ENCODE measurements around the gene KDF1. TPM values are rescaled to one million over a fixed set of nuclear protein-coding genes. Genes with fewer than 3 reads are reported as not detected.

KDF1 gene
- total and polyA plus RNA-seq, 8 donors: 7.2 to 13.7 (median 9.2) TPM

DNA sequence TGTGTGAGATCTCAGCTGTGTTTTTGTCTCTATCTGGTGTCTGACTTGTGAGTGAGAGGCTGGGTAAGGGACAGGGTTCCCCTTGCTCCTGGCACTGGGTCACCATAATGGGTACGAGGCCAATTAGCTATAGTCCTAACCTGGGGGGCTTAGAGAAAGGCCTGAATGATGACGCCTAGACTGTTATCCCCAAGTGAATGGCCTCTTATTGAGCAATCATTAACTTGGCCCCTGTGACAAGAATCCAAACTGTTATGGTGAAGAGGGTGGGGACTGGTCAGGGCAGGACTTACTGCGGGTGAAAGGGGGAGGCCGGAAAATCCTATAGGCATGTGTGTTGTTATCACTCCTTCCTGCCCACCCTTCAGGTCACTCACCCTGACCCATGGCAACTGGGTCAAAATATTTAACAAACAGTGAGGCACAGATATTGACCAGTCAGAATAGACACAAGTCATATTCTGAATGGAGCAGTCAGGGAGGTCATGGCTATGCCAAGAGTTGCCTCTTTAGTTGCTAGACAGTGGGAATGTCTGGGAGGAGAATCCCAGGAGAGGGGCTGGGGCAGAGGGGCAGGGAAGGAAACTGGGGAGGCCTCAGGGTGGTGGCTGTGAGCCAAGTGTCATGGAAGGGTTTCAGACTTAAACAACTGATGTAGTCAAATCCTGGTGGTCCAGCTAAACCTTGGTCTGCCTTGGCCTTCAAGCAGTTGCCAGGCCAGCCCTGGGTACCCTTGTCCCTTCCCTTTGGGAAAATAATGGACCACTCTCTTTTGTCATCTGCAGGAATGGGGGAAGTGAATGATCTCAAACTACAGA is 49.7 kb downstream of the KDF1 start:
- Histone ChIP-seq H3K36me3 (no peaks in the 10 kb centered on the region), H3K4me3 (peak overlapping the region in 2 of 4 donors; percentile 68 to 76), H3K27me3 (no peaks in the 10 kb centered on the region), H3K4me1 (peaks cover 8 to 23% (median 11%) of the 10 kb centered on the region in 3 donors), H3K9me3 (no peaks in the 10 kb centered on the region), H3K27ac (peak overlapping the region; percentile 5 to 97 (median 18))
- peak in 1 of 6 donors; percentile 46 for DNase-seq
- TF ChIP-seq, protein P1, sequence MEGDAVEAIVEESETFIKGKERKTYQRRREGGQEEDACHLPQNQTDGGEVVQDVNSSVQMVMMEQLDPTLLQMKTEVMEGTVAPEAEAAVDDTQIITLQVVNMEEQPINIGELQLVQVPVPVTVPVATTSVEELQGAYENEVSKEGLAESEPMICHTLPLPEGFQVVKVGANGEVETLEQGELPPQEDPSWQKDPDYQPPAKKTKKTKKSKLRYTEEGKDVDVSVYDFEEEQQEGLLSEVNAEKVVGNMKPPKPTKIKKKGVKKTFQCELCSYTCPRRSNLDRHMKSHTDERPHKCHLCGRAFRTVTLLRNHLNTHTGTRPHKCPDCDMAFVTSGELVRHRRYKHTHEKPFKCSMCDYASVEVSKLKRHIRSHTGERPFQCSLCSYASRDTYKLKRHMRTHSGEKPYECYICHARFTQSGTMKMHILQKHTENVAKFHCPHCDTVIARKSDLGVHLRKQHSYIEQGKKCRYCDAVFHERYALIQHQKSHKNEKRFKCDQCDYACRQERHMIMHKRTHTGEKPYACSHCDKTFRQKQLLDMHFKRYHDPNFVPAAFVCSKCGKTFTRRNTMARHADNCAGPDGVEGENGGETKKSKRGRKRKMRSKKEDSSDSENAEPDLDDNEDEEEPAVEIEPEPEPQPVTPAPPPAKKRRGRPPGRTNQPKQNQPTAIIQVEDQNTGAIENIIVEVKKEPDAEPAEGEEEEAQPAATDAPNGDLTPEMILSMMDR (IDR thresholded peaks at IDR 0.05): no peak
- ATAC-seq: no peak
- WGBS, 2 donors: 25 to 35% methylated on average over 4 of the region's 4 CpGs
- no peak for FAIRE-seq
- intact Hi-C loops (cut with DNase I): no loop called here

DNA sequence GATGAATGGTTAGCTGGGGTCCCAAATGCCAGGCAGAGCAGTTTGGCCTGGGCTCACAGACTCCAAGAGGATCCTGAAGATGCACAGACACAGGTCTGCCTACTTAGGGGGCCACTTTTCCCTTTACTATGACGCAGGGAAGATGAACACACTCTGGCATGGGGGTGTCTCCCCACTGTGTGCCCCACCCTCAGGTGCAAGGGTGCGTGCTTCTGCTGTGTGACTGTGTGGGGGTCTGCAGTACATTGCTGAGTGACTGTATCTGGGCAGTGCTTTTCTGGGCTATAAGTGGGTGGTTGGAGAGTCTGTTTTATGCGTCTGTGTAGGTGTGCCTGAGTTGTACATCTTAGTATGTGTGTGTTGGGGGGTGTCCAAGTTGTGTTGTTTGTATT is 50.3 kb downstream of the KDF1 start:
- WGBS, 2 donors: 58 to 74% methylated on average over 3 of the region's 3 CpGs
- TF ChIP-seq, protein P1 (IDR thresholded peaks at IDR 0.05): no peak
- FAIRE-seq (no peak), ATAC-seq (no peak), DNase-seq (no peak)
- no peaks in the 10 kb centered on the region for H3K9me3 ChIP-seq
- no peak overlapping the region for H3K4me3 ChIP-seq
- peaks cover 5 to 18% (median 6%) of the 10 kb centered on the region in 3 donors for H3K4me1 ChIP-seq
- intact Hi-C loops (cut with DNase I): no loop called here
- H3K27ac ChIP-seq: peak overlapping the region in 1 of 4 donors; percentile 97
- H3K27me3 ChIP-seq: no peaks in the 10 kb centered on the region
- H3K36me3 ChIP-seq: no peaks in the 10 kb centered on the region

DNA sequence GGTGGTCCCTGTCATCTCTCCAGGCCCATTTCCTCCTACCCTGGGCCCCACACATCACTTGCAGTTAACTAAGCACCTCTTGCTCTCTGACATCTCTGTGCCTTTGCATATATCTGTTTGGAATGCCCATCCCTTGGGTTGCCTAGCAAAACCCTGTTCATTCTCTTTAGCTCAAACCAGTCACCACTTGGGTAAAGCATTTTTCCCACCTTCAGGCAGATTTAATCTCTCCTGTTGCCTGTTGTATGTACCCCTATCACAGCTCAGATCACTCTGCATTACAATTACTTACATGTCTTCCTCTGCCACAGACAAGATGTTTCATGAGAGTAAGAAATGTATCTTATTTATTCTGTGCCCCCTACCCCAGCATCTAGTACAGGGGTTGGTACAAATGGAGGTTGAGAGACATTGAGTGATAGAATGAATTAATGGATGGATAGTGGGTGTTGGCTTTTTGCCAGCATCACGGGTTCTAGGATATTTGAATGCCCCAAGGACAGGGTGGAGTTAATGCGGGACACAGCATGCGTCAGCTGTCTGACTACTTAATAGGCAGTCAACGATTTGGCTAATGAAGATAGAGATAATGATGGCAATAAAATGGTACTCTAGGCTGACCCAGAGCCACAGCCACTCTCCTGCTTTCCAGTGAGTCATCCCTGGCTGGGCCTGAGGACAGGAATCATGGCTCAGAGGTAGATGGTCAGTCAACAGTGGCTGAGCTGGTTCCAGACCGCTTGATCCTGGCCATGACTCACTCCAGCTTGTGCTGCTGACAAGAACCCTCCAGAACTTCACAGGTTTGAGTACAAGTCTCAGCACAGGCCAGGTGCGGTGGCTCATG is 53.0 kb downstream of the KDF1 start:
- peak in 4 of 6 donors; percentile 55 to 86 (median 73) for DNase-seq

DNA sequence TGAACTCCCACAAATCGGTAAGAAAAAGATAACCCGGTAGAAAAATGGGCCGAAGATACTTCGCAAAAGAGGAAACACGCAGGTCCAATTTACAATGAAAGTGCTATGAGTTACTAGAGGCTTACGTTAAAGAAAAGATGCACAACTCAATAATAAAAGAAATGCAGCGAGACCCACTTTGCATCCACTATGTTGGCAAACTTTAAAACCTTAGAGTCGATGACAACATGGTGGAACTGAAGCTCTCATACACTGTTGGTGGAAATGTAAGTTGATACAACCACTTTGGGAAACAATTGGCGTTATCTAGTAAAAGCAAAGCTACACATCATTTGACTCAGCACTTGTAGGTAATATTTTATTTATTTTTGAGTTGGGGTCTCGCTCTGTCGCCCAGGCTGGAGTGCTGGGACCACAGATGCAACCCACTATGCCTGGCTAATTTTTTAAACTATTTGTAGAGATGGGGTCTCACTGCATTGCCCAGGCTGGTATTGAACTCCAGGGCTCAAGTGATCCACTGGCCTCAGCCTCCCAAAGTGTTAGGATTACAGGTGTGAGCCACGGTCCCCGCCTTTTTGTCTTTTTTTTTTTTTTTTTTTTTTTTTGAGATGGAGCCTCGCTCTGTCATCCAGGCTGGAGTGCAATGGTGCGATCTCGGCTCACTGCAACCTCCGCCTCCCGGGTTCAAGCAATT is 59.3 kb downstream of the KDF1 start:
- Histone ChIP-seq H3K36me3 (peaks cover 0 to 15% (median under 1%) of the 10 kb centered on the region in 3 donors), H3K27me3 (no peaks in the 10 kb centered on the region), H3K4me3 (peak overlapping the region; percentile 73 to 92 (median 84)), H3K4me1 (peaks cover 7 to 23% (median 20%) of the 10 kb centered on the region in 3 donors), H3K9me3 (no peaks in the 10 kb centered on the region), H3K27ac (peak overlapping the region; percentile 35 to 83 (median 64))
- TF ChIP-seq, protein P1 (IDR thresholded peaks at IDR 0.05): no peak
- DNase-seq (no peak), FAIRE-seq (no peak), ATAC-seq (peak in 2 of 4 donors; percentile 7 to 9)
- WGBS, 2 donors: 62 to 63% methylated on average over 17 to 18 of the region's 18 CpGs
- intact Hi-C loops (cut with DNase I): no loop called here

More for the DNA sequence above, 53.0 kb downstream of the KDF1 start:
- 35 to 39% methylated on average over 6 of the region's 6 CpGs for WGBS, 2 donors
- Histone ChIP-seq H3K9me3 (no peaks in the 10 kb centered on the region), H3K4me3 (no peak overlapping the region), H3K27ac (peak overlapping the region in 3 of 4 donors; percentile 9 to 59 (median 22)), H3K4me1 (peaks cover 0 to 20% (median 15%) of the 10 kb centered on the region in 3 donors), H3K27me3 (no peaks in the 10 kb centered on the region), H3K36me3 (no peaks in the 10 kb centered on the region)
- TF ChIP-seq, protein P1 (IDR thresholded peaks at IDR 0.05): no peak
- FAIRE-seq: no peak
- intact Hi-C loops (cut with DNase I): no loop called here
- peak; percentile 74 to 82 (median 78) for ATAC-seq

Data from pancreas (tissue), 10 donors.